ENCODE results near the gene KDR. TPM values are rescaled to one million over a fixed set of nuclear protein-coding genes. Genes with fewer than 3 reads are reported as not detected.

The KDR gene
- total and polyA plus RNA-seq, 2 donors (not counting 1 experiment from before 2014, with no cell fraction given): not detected

DNA sequence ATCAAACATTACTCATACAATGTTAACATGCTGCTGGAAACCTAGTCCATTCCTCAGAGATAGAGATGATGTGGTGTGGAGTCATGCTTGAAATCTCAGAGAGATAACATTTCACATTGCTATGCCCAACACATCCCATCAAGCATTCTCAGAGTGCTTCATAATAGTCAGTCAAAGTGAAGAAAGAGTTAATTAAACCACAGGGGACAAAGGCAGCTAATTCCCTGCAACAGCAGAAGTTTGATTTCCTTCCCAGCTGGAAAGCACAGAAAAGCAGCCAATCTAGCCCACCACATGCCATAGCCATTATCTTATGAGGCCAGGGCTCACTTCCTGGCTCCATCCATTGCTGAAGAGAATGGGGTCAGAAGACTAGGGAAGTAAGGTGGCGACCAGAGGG, 8.9 kb downstream of the KDR start:
- no peak overlapping the region for H2AFZ ChIP-seq (ENCODE audit: insufficient read depth, low read depth, low read length, poor library complexity, severe bottlenecking)
- no peak overlapping the region for H3K27ac ChIP-seq (ENCODE audit: low read length in 2 of 2)
- H3K4me1 Mint-ChIP-seq: no peaks in the 10 kb centered on the region
- H3K27me3 Mint-ChIP-seq: peaks cover 2% of the 10 kb centered on the region
- no peak overlapping the region for H3K9ac ChIP-seq (ENCODE audit: low read length)
- H3K79me2 ChIP-seq (ENCODE audit: control insufficient read depth, insufficient read depth, low read length): no peaks in the 10 kb centered on the region
- H4K20me1 ChIP-seq (ENCODE audit: control insufficient read depth, insufficient read depth, low read length, poor library complexity, severe bottlenecking): no peaks in the 10 kb centered on the region
- intact Hi-C loops (cut with micrococcal nuclease): no loop called here
- no peak overlapping the region for H3K4me2 ChIP-seq (replicated peaks; ENCODE audit: low read depth, low read length, poor library complexity, severe bottlenecking)
- no peak overlapping the region for H3K27ac Mint-ChIP-seq
- DNase-seq: no peak
- H3K4me3 ChIP-seq (ENCODE audit: control extremely low read depth in 1 of 5, extremely low read depth in 1 of 5, insufficient read depth in 1 of 5, low read depth in 2 of 5, low read length in 4 of 5): no peak overlapping the region
- no peaks in the 10 kb centered on the region for H3K9me3 ChIP-seq (ENCODE audit: control extremely low read depth in 1 of 3, control insufficient read depth in 2 of 3, insufficient read depth in 1 of 3, low read length in 2 of 3)
- H3K9me3 Mint-ChIP-seq (ENCODE audit: insufficient read depth): no peaks in the 10 kb centered on the region
- no peaks in the 10 kb centered on the region for H3K27me3 ChIP-seq (replicated peaks in 1 of 4; ENCODE audit: control extremely low read depth in 1 of 4, control insufficient read depth in 3 of 4, insufficient read depth in 4 of 4, low read length in 3 of 4)
- WGBS (ENCODE audit: insufficient coverage): no CpG with 5 or more reads among the region's 1 CpG
- H3K36me3 ChIP-seq (replicated peaks in 1 of 2; ENCODE audit: control extremely low read depth in 1 of 2, control insufficient read depth in 1 of 2, extremely low read depth in 1 of 2, insufficient read depth in 2 of 2, low read length in 1 of 2): no peaks in the 10 kb centered on the region
- no peak overlapping the region for H3K4me3 Mint-ChIP-seq
- H3K4me1 ChIP-seq (ENCODE audit: control insufficient read depth in 2 of 2, insufficient read depth in 2 of 2, low read length in 2 of 2): no peaks in the 10 kb centered on the region
- CTCF ChIA-PET: no interaction called here
- no peak for ATAC-seq (ENCODE audit: low read depth)
- TF ChIP-seq EZH2 (IDR thresholded peaks at IDR 0.05; ENCODE audit: borderline replicate concordance, insufficient read depth, low read depth, low read length, poor library complexity, severe bottlenecking): no peak
- TF ChIP-seq, protein P1, sequence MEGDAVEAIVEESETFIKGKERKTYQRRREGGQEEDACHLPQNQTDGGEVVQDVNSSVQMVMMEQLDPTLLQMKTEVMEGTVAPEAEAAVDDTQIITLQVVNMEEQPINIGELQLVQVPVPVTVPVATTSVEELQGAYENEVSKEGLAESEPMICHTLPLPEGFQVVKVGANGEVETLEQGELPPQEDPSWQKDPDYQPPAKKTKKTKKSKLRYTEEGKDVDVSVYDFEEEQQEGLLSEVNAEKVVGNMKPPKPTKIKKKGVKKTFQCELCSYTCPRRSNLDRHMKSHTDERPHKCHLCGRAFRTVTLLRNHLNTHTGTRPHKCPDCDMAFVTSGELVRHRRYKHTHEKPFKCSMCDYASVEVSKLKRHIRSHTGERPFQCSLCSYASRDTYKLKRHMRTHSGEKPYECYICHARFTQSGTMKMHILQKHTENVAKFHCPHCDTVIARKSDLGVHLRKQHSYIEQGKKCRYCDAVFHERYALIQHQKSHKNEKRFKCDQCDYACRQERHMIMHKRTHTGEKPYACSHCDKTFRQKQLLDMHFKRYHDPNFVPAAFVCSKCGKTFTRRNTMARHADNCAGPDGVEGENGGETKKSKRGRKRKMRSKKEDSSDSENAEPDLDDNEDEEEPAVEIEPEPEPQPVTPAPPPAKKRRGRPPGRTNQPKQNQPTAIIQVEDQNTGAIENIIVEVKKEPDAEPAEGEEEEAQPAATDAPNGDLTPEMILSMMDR (IDR thresholded peaks at IDR 0.05): no peak
- POLR2A ChIA-PET: no interaction called here

DNA sequence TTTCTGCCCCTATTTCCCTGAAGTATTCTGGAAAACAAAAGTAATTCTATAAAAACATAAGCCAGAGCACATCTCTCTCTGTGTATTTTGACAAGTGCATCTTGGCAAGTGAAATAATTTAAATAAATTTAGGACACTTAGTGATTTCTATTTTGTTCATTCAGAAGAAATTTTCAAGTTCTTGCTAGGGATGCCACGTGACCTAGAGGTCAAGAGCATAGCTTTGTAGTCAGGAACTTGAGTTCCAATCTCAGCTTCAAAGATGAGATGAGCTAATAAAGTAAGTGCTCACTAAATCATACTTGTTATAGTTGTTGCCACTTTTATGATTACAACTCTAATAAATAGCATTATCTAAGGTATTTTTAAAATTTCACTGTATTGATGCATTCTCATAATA, 13.8 kb downstream of the KDR start:
- Histone ChIP-seq H3K9ac (ENCODE audit: low read length) (no peak overlapping the region), H3K27ac (ENCODE audit: low read length in 2 of 2) (no peak overlapping the region), H3K9me3 (ENCODE audit: control extremely low read depth in 1 of 3, control insufficient read depth in 2 of 3, insufficient read depth in 1 of 3, low read length in 2 of 3) (no peaks in the 10 kb centered on the region), H3K4me2 (replicated peaks; ENCODE audit: low read depth, low read length, poor library complexity, severe bottlenecking) (no peak overlapping the region), H3K4me3 (ENCODE audit: control extremely low read depth in 1 of 5, extremely low read depth in 1 of 5, insufficient read depth in 1 of 5, low read depth in 2 of 5, low read length in 4 of 5) (no peak overlapping the region), H3K4me1 (ENCODE audit: control insufficient read depth in 2 of 2, insufficient read depth in 2 of 2, low read length in 2 of 2) (no peaks in the 10 kb centered on the region), H3K27me3 (replicated peaks in 1 of 4; ENCODE audit: control extremely low read depth in 1 of 4, control insufficient read depth in 3 of 4, insufficient read depth in 4 of 4, low read length in 3 of 4) (no peaks in the 10 kb centered on the region), H4K20me1 (ENCODE audit: control insufficient read depth, insufficient read depth, low read length, poor library complexity, severe bottlenecking) (no peaks in the 10 kb centered on the region), H2AFZ (ENCODE audit: insufficient read depth, low read depth, low read length, poor library complexity, severe bottlenecking) (no peak overlapping the region), H3K36me3 (replicated peaks in 1 of 2; ENCODE audit: control extremely low read depth in 1 of 2, control insufficient read depth in 1 of 2, extremely low read depth in 1 of 2, insufficient read depth in 2 of 2, low read length in 1 of 2) (no peaks in the 10 kb centered on the region), H3K79me2 (ENCODE audit: control insufficient read depth, insufficient read depth, low read length) (no peaks in the 10 kb centered on the region)
- ATAC-seq (ENCODE audit: low read depth): no peak
- Mint-ChIP-seq H3K4me3 (no peak overlapping the region), H3K4me1 (no peaks in the 10 kb centered on the region), H3K27me3 (no peaks in the 10 kb centered on the region), H3K27ac (no peak overlapping the region), H3K9me3 (ENCODE audit: insufficient read depth) (no peaks in the 10 kb centered on the region)
- POLR2A ChIA-PET: no interaction called here
- WGBS (ENCODE audit: insufficient coverage): 40% methylated on average over 1 of the region's 1 CpG
- TF ChIP-seq EZH2 (IDR thresholded peaks at IDR 0.05; ENCODE audit: borderline replicate concordance, insufficient read depth, low read depth, low read length, poor library complexity, severe bottlenecking): no peak
- TF ChIP-seq, protein P1 (IDR thresholded peaks at IDR 0.05): no peak
- no peak for DNase-seq
- CTCF ChIA-PET: no interaction called here
- intact Hi-C loops (cut with micrococcal nuclease): no loop called here

Measured in B cell (primary cell).